GM19023 (cell line): Measurements from ENCODE around the gene RAB9B.

Experiments used
- ATAC-seq: cut with Tn5 transposase; IDR thresholded peaks from one replicate; pipeline ENCODE4 v1.9.1; 2021; ENCODE audit warnings: mild to moderate bottlenecking, moderate library complexity; ENCODE audit not compliant: unreplicated experiment

The RAB9B gene

GRCh38 chrX:103773445-103773844 is 58.6 kb downstream of the RAB9B start:
- ATAC-seq: no peak
